C4-2B (cell line): ENCODE measurements around the gene METTL3.

Source experiments
- H3K27ac ChIP-seq: fragments of 450-650 bp; 2 replicates; pipeline ENCODE4 v1.5.1; 2017
- ZFX ChIP-seq: fragments of 450-650 bp; IDR thresholded peaks from 2 replicates; pipeline ENCODE4 v1.6.1; 2017
- TF ChIP-seq, protein P1 (sequence below): fragments of 450-650 bp; conservative IDR thresholded peaks from 2 replicates; pipeline ENCODE4 v1.5.1; 2017; ENCODE audit warnings: mild to moderate bottlenecking

Gene METTL3

DNA sequence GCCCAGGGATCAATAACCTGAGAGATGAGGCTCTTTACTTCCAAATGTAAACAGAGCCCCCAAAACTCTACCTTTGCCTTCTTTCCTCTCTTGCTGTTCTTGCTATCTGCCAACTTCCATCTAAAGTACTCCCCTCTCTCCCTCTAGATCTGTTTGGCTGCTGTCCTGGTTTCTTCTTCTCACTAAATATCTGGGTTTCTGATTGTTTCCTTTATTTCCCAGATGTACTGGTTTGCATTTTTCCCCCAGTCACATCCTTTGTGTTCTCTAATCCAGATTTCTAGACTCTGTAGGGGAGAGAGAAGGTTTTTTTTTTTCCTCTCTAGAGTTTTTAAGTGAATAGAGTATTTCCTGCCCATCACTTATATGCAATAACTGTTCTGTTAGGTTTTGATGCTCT lies 22.2 kb upstream of the METTL3 start:
- no peak overlapping the region for H3K27ac ChIP-seq
- TF ChIP-seq, protein P1, sequence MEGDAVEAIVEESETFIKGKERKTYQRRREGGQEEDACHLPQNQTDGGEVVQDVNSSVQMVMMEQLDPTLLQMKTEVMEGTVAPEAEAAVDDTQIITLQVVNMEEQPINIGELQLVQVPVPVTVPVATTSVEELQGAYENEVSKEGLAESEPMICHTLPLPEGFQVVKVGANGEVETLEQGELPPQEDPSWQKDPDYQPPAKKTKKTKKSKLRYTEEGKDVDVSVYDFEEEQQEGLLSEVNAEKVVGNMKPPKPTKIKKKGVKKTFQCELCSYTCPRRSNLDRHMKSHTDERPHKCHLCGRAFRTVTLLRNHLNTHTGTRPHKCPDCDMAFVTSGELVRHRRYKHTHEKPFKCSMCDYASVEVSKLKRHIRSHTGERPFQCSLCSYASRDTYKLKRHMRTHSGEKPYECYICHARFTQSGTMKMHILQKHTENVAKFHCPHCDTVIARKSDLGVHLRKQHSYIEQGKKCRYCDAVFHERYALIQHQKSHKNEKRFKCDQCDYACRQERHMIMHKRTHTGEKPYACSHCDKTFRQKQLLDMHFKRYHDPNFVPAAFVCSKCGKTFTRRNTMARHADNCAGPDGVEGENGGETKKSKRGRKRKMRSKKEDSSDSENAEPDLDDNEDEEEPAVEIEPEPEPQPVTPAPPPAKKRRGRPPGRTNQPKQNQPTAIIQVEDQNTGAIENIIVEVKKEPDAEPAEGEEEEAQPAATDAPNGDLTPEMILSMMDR: no peak
- no peak for TF ChIP-seq ZFX

DNA sequence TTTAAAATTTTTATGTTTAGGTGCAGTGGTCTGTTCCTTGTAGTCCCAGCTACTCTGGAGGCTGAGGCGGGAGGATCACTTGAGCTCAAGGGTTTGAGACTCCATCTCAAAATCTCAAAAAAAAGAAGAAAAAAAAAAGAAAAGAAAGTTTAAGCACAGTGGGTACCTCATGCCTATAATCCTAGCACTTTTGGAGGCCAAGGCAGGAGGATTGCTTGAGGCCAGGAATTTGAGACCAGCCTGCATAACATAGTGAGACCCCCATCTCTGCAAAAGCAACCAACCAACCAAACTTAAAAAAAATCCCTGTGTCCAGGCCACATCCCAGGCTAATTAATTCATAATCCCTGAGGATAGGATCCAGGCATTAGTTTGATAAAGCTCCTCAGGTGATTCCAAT lies 18.4 kb upstream of the METTL3 start:
- no peak overlapping the region for H3K27ac ChIP-seq
- TF ChIP-seq, protein P1: no peak
- no peak for TF ChIP-seq ZFX

DNA sequence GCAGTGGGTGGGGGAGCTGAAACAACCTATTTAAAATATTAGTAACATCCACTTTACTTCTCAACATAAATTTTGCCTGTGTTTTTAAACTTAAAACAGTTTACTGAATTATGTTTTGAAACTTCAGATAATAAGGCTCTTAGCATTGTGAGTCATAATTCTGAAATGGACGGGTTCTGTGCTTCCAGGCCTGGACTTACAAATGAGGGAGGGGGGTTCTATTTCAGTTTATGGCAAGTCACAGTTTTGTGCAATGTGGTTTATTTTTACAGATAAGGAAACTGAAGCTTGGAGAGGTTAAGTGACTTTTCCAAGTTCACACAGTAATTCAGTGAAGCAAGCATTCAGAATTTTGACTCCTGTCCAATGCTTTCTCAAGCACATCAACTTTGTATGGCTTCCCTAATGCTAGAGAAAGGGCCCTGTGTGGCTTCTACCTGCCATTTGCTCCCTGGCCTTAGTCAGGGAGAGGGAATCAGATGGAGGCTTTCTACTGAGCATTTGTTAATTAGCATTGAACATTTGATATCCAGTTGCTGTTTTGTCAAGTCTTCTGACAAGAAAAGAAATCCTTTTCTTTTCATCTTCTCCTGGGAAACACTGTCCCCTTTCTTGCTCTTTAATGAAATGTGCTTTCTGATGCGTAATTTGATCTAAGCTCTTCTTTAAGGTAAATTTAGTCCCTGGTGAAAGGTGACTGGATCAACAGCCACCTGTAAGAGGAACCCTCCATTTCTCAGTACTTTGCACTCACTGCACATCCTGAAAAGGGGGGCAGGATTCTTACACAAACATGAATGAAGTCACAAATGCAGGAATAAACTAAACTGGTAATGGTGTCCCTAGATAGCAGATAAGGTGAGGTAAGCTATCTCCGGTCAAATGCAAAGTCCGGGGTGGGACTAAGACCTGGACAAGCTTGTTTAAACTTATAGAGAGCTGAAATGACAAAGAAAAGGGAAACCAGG lies 17.5 kb upstream of the METTL3 start:
- H3K27ac ChIP-seq: no peak overlapping the region
- TF ChIP-seq ZFX: no peak
- TF ChIP-seq, protein P1: no peak

DNA sequence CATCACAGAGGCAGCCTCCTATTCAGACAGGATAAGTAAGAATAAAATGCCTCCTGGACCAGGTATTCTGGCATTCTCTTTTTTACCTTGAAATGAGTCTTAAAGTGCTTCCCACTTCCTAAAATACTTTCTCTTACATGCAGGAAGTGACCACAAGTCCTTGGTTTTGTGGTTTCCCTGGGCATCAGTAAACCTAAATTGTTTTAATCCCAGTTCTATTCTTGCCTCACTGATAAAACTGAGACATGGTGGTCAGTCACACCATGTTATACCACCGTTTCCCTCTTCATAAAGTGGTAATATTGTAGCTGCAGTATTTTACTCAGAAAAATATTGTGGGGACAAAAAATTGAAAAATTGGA lies 16.2 kb upstream of the METTL3 start:
- no peak overlapping the region for H3K27ac ChIP-seq
- TF ChIP-seq ZFX: no peak
- TF ChIP-seq, protein P1: no peak

DNA sequence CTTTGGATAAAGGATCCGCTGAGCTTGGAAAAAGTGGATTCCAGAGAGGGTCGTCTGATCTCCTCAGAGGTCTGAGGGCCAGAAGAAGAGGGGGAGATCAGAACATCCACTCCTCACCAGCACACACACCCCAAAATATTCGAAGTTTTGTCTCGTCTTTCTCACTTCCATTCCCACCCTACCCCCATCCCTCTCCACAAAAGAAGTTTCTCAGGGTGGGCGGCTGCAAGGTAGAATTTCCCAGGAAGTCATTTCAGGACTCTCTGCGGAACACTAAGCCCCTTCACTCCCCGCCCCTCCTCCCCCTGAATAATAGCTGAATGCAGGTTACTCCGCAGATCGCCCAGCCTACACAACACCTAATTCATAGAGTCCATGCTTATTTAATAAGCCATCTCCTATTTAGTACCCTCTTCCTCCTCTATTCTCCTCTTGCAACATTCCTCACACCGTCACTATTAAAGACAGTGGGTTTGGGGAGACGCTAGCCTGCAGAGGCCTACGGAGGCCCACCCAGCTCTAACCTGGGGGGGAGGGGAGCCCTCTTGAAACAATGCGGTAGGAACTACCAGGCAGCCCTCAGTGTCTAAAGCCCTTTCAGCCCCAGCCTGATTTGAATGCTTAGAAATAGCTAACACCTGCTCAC lies 15.7 kb upstream of the METTL3 start:
- H3K27ac ChIP-seq: peak overlapping the region; percentile 63; the same call in 1 of the 2 replicates
- no peak for TF ChIP-seq ZFX
- TF ChIP-seq, protein P1: no peak

DNA sequence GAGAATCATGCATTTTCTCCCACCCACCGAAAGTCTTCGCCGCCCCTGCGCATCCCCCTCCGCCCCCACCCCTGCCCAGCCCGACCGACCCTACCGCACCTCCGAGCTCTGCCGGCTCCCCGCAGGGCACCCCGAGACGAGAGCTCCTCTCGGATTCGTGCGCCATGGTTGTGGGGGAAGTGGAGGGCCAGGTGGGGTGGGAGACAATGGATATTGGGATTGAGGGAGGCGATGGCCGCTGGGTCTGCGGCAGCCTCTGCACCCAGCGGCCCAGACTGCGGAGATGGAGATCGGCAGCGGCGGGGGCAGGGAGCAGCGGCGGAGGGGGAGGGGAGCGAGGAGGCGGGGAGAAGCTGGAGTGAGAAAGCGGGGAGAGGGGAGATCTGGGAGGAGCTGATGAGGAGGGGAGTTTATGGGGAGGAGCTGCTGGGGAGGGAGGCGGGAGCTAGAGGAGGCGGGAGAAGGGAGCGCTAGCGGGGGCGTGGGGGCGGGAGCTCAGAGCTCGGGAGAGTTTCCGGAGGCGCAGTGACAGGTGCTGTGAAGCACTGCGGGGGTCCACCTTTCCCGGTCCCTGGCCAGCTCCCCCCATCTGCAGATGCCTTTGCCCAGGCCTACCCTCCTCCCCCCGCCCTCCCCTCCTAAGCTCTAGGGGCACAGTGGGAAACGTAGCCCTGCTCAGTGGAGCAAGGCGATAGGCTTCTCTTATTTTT lies 15.0 kb upstream of the METTL3 start, which contains the start of gene SALL2:
SALL2 (minus strand) TSS at position 385 of the 710 bp plus-strand sequence; CDS start at position 166, 219 bp downstream.
- peak within 1 kb of the TSS; percentile 63 for H3K27ac ChIP-seq
- no peak for TF ChIP-seq ZFX
- TF ChIP-seq, protein P1: no peak
